NOMO-1 (cell line): ENCODE data around the gene STX7.

Experiments
- DNase-seq, 2 experiments: peaks; one replicate each; lab custom pipeline; 2025; ENCODE audit not compliant: unreplicated experiment in 2 of 2; lab: John Stamatoyannopoulos, UW

The STX7 gene

GRCh38 chr6:132478674-132479073, 34.2 kb downstream of the STX7 start:
- DNase-seq = no peak

GRCh38 chr6:132478266-132478665, 34.6 kb downstream of the STX7 start:
- no peak for DNase-seq

GRCh38 chr6:132476688-132477087, 36.2 kb downstream of the STX7 start:
- DNase-seq = no peak

GRCh38 chr6:132475925-132476324, 37.0 kb downstream of the STX7 start:
- no peak for DNase-seq

- DNase-seq = no peak
Measured at GRCh38 chr6:132471787-132472186, 41.1 kb downstream of the STX7 start.

- DNase-seq = no peak
Measured at GRCh38 chr6:132466952-132467351, 46.0 kb downstream of the STX7 start.

GRCh38 chr6:132465530-132466485, 47.1 kb downstream of the STX7 start:
- peak in 1 of 2 experiments; percentile 28 for DNase-seq

GRCh38 chr6:132464538-132465256, 48.2 kb downstream of the STX7 start:
- no peak for DNase-seq

- DNase-seq = no peak
Measured at GRCh38 chr6:132461958-132462357, 51.0 kb downstream of the STX7 start.

GRCh38 chr6:132459605-132459952, 53.3 kb downstream of the STX7 start:
- DNase-seq = no peak

- DNase-seq = peak in 1 of 2 experiments; percentile 13
Measured at GRCh38 chr6:132458887-132459604, 53.9 kb downstream of the STX7 start.

- peak in 1 of 2 experiments; percentile 55 for DNase-seq
Measured at GRCh38 chr6:132456700-132457143, 56.2 kb downstream of the STX7 start.

GRCh38 chr6:132446855-132447241, 66.1 kb downstream of the STX7 start:
- DNase-seq = no peak

GRCh38 chr6:132446141-132446854, 66.6 kb downstream of the STX7 start:
- DNase-seq = no peak

GRCh38 chr6:132445201-132445951, 67.5 kb downstream of the STX7 start:
- no peak for DNase-seq

GRCh38 chr6:132443206-132443605, 69.7 kb downstream of the STX7 start:
- no peak for DNase-seq

- DNase-seq = no peak
Measured at GRCh38 chr6:132430110-132430509, 82.8 kb downstream of the STX7 start.

- no peak for DNase-seq
Measured at GRCh38 chr6:132425176-132425575, 87.7 kb downstream of the STX7 start.

GRCh38 chr6:132423839-132424238, 89.1 kb downstream of the STX7 start:
- no peak for DNase-seq
